CD4-positive, alpha-beta T cell (primary cell): ENCODE results near the gene TNK2. TPM values are rescaled to one million over a fixed set of nuclear protein-coding genes. Genes with fewer than 3 reads are reported as not detected.

Source experiments
- ATAC-seq: fragments of 200-7000 bp; cut with Tn5 transposase; one replicate; pipeline ENCODE4 v1.10.0; 2022; ENCODE audit warnings: mild to moderate bottlenecking; ENCODE audit not compliant: poor library complexity
- CTCF ChIA-PET: fragments of 350-600 bp; sonication (Branson Sonifier 250); formaldehyde crosslinking; loops from one replicate; lab custom pipeline; 2021; ENCODE audit warnings: antibody characterized with exemption, inconsistent platforms; lab: Charles Lee
- POLR2A ChIA-PET: fragments of 350-600 bp; sonication (Branson Sonifier 250); formaldehyde crosslinking; loops from one replicate; lab custom pipeline; 2021; ENCODE audit warnings: antibody characterized with exemption, inconsistent platforms; lab: Charles Lee
- DNase-seq, 14 experiments: peaks; one replicate each; pipeline ENCODE4 v3.0.0-alpha.2; 2013 to 2020; ENCODE audit warnings: mixed read lengths in 2 of 14
- H3K27ac ChIP-seq, 2 donors: one replicate each; pipeline versions ENCODE4 v1.5.1 to v1.7.0; 2013; ENCODE audit warnings: low read length in 2 of 2, low read depth in 1 of 2, mild to moderate bottlenecking in 1 of 2
- H3K27me3 ChIP-seq, 2 experiments: 1 replicate in 1 of 2; 2 replicates in 1 of 2; pipeline versions ENCODE4 v1.6.1 to v1.7.0; 2013; ENCODE audit warnings: low read length in 2 of 2, control low read depth in 1 of 2, mild to moderate bottlenecking in 1 of 2, moderate library complexity in 1 of 2; ENCODE audit not compliant: insufficient read depth in 2 of 2, control insufficient read depth in 1 of 2
- H3K36me3 ChIP-seq: one replicate; pipeline ENCODE4 v1.6.1; 2013; ENCODE audit warnings: low read length, control low read depth; ENCODE audit not compliant: insufficient read depth
- H3K4me1 ChIP-seq: one replicate; pipeline ENCODE4 v1.6.1; 2013; ENCODE audit warnings: low read length, control low read depth; ENCODE audit not compliant: insufficient read depth
- H3K4me3 ChIP-seq: one replicate; pipeline ENCODE4 v1.5.1; 2013; ENCODE audit warnings: mild to moderate bottlenecking, low read length, moderate library complexity
- H3K9me3 ChIP-seq, 2 experiments: 1 replicate in 1 of 2; 2 replicates in 1 of 2; pipeline versions ENCODE4 v1.6.1 to v1.7.0; 2013; ENCODE audit warnings: low read length in 2 of 2, mild to moderate bottlenecking in 2 of 2, control low read depth in 1 of 2, moderate library complexity in 1 of 2; ENCODE audit not compliant: control insufficient read depth in 1 of 2, insufficient read depth in 1 of 2
- H3K27ac Mint-ChIP-seq: one replicate; pipeline ENCODE4 v1.8.0; 2020; ENCODE audit warnings: mixed read lengths
- H3K27me3 Mint-ChIP-seq: one replicate; pipeline ENCODE4 v1.8.0; 2021; ENCODE audit warnings: mixed read lengths
- H3K36me3 Mint-ChIP-seq: one replicate; pipeline ENCODE4 v1.8.0; 2021; ENCODE audit warnings: low read depth, mixed read lengths
- H3K4me1 Mint-ChIP-seq: one replicate; pipeline ENCODE4 v1.8.0; 2021; ENCODE audit warnings: low read depth, mixed read lengths
- H3K4me3 Mint-ChIP-seq: one replicate; pipeline ENCODE4 v1.8.0; 2020; ENCODE audit warnings: mild to moderate bottlenecking, mixed read lengths
- H3K9me3 Mint-ChIP-seq: one replicate; pipeline ENCODE4 v1.8.0; 2020; ENCODE audit warnings: mixed read lengths
- CTCF ChIP-seq: fragments of 200-600 bp; IDR thresholded peaks from one replicate; pipeline ENCODE4 v1.8.0; 2022; ENCODE audit warnings: antibody characterized with exemption, mild to moderate bottlenecking
- intact Hi-C, 2 experiments: fragments of 100-400 bp; cut with DNase I in 1 of 2; cut with micrococcal nuclease in 1 of 2; formaldehyde crosslinking; loops; one replicate each; pipeline versions ENCODE4 v1.15.1 to v1.9.0; 2023 to 2025; cut with DNase I, micrococcal nuclease
- total RNA-seq, 174 experiments: library from RNA in 2 of 174; stranded (reverse) in 2 of 174; gene quantifications; one replicate each; pipeline ENCODE4 v1.2.3 and lab custom pipeline; 2021 to 2026

The TNK2 gene
- total RNA-seq, 2 experiments from 2014 or later, result 161 to 171 TPM

- intact Hi-C loops, result loop anchor here (1.0 to 5.0 kb wide), 6 partner anchors 8 to 636 kb away; partner anchors contain the start of genes ACAP2 (in 1 of the 2), TFRC (in 1 of the 2) and XXYLT1 (in 1 of the 2)
- no peaks in the 10 kb centered on the region for H3K27me3 ChIP-seq
- peak overlapping the region; percentile 93 to 98 for H3K27ac ChIP-seq
- peak; percentile 53 for ATAC-seq
- ChIA-PET CTCF (interaction anchor here (0.7 to 4.8 kb wide), 7 partner anchors 8 to 365 kb away, joined by 3 to 91 read pairs (median 5); partner anchors contain the start of gene PPP1R2), POLR2A (interaction anchor here (0.7 to 7.6 kb wide), 9 partner anchors 8 to 365 kb away, joined by 3 to 231 read pairs (median 3); partner anchors contain the start of gene PPP1R2)
- H3K36me3 ChIP-seq, result no peaks in the 10 kb centered on the region
- peaks cover 48% of the 10 kb centered on the region for H3K4me1 Mint-ChIP-seq
- no peaks in the 10 kb centered on the region for H3K27me3 Mint-ChIP-seq
- TF ChIP-seq CTCF, result no peak
- peaks cover 65% of the 10 kb centered on the region for H3K4me1 ChIP-seq
- peak overlapping the region; percentile 99 for H3K27ac Mint-ChIP-seq
- H3K4me3 ChIP-seq, result peak overlapping the region; percentile 72
- peaks cover 22% of the 10 kb centered on the region for H3K36me3 Mint-ChIP-seq
- peak overlapping the region; percentile 96 for H3K4me3 Mint-ChIP-seq
- no peaks in the 10 kb centered on the region for H3K9me3 ChIP-seq
- peak; percentile 47 to 95 (median 68) for DNase-seq
- no peaks in the 10 kb centered on the region for H3K9me3 Mint-ChIP-seq
Measured at GRCh38 chr3:195906865-195907683, 1.3 kb downstream of the TNK2 start.

- CTCF ChIA-PET, result interaction anchor here (0.8 to 4.8 kb wide), 4 partner anchors 9 to 364 kb away, joined by 3 to 91 read pairs (median 4); partner anchors contain the start of gene PPP1R2
- TF ChIP-seq CTCF, result no peak
- Mint-ChIP-seq H3K4me1 (peaks cover 56% of the 10 kb centered on the region), H3K4me3 (peak overlapping the region; percentile 96), H3K27me3 (no peaks in the 10 kb centered on the region), H3K27ac (peak overlapping the region; percentile 99), H3K36me3 (peaks cover 22% of the 10 kb centered on the region), H3K9me3 (no peaks in the 10 kb centered on the region)
- Histone ChIP-seq H3K4me1 (peaks cover 74% of the 10 kb centered on the region), H3K9me3 (no peaks in the 10 kb centered on the region), H3K27ac (peak overlapping the region; percentile 93 to 98), H3K27me3 (no peaks in the 10 kb centered on the region), H3K36me3 (no peaks in the 10 kb centered on the region), H3K4me3 (peak overlapping the region; percentile 72)
- intact Hi-C loops, result loop anchor here (1.0 to 5.0 kb wide), 5 partner anchors 10 to 635 kb away; partner anchors contain the start of genes ACAP2 (in 1 of the 2), TFRC (in 1 of the 2) and XXYLT1 (in 1 of the 2)
- POLR2A ChIA-PET, result interaction anchor here (0.7 to 7.6 kb wide), 8 partner anchors 9 to 364 kb away, joined by 3 to 231 read pairs (median 5); partner anchors contain the start of gene PPP1R2
- DNase-seq, result peak in 6 of 14 experiments; percentile 19 to 73 (median 26)
- ATAC-seq, result peak; percentile 12
Measured at GRCh38 chr3:195905970-195906864, 2.1 kb downstream of the TNK2 start.
